Coronary artery (tissue), 2 donors: ENCODE results near the gene PSMB11.

Source experiments
- DNase-seq: peaks from one replicate; pipeline ENCODE4 v3.0.0-alpha.2; 2017; ENCODE audit warnings: low spot score
- H3K27ac ChIP-seq, 2 donors: fragments of 200-600 bp; sonication (generic); one replicate each; pipeline ENCODE4 v1.5.1; 2016 to 2019
- H3K4me3 ChIP-seq: fragments of 200-600 bp; sonication (generic); 2 replicates; pipeline ENCODE4 v1.5.1; 2016; ENCODE audit warnings: mild to moderate bottlenecking, moderate library complexity
- CTCF ChIP-seq: fragments of 200-600 bp; sonication (generic); IDR thresholded peaks from one replicate; pipeline ENCODE4 v1.5.1; 2019; ENCODE audit warnings: antibody characterized with exemption

The PSMB11 gene

GRCh38 chr14:23077962-23078361, 36.0 kb downstream of the PSMB11 start:
- Histone ChIP-seq H3K27ac (peak overlapping the region; percentile 2 to 75), H3K4me3 (no peak overlapping the region)
- no peak for DNase-seq
- TF ChIP-seq CTCF = no peak

DNA sequence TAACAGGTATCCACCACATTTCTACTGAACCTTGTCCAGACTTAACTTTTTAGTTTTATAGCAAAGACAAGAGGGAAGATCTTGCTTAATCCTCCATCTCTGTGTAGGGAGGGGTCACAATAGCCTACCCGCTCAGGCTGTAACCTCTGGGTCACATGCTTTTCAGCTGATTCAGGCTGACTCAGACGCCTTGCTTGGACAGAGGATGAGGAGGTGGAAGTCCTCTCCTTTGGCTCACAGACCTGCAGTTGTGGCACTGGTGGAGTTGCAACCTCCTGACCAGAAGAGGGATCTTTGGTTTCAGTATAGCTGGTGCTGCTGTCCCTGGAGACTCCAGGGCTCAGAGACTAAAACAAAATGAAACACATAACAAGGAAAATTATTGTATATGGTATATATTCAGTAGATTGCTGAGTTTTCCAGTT, 36.7 kb downstream of the PSMB11 start:
- DNase-seq = peak; percentile 84
- peak overlapping the region; percentile 2 to 75 for H3K27ac ChIP-seq
- no peak for TF ChIP-seq CTCF
- H3K4me3 ChIP-seq = no peak overlapping the region

- DNase-seq = no peak
- H3K27ac ChIP-seq = peak overlapping the region in 1 of 2 donors; percentile 75
- TF ChIP-seq CTCF = no peak
- H3K4me3 ChIP-seq = no peak overlapping the region
These were observed 37.7 kb downstream of the PSMB11 start for GRCh38 chr14:23079716-23080115.

- DNase-seq = no peak
- H3K27ac ChIP-seq = no peak overlapping the region
- TF ChIP-seq CTCF = no peak
- H3K4me3 ChIP-seq = no peak overlapping the region
These were observed 38.5 kb downstream of the PSMB11 start for GRCh38 chr14:23080474-23080873.

- TF ChIP-seq CTCF = no peak
- Histone ChIP-seq H3K27ac (no peak overlapping the region), H3K4me3 (no peak overlapping the region)
- DNase-seq = no peak
These were observed 43.4 kb downstream of the PSMB11 start for GRCh38 chr14:23085458-23085857.

- Histone ChIP-seq H3K4me3 (no peak overlapping the region), H3K27ac (no peak overlapping the region)
- DNase-seq = no peak
- no peak for TF ChIP-seq CTCF
These were observed 44.6 kb downstream of the PSMB11 start for GRCh38 chr14:23086565-23086964.

DNA sequence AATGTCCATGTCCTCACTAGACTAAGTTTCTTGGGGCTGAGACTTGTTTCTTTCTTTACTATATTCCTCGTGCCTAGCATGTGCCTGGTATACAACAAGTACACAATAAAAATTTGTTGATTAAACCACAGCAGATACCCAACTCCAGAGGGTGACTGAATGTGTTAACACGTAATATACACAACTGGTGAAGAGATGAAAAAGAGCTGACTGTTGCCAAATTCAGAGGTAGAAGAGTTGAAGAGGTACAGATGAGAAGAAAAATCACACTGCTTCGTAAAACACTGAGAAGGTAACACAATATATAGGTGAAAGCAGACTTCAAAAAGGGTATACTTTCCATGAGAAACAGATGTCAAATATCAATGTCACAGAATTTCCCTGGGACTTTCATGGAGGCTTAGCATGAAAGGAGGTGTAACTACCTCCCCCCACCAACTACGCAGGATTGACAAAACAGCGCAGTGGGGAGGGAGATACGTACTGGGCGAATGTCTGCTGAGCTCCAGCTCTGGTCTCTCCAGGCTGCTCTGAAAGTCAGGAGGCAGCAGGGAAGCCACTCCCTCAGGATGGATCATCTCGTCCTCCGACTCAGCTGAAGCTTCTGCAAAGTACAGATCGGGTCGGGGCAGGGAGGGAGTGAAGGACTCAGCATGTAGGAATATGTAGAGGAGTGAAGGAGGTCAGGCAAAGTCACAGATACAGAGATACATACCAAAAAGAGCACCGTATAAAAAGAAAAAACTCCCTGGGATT, 47.7 kb downstream of the PSMB11 start:
- no peak overlapping the region for H3K4me3 ChIP-seq
- no peak for DNase-seq
- H3K27ac ChIP-seq = no peak overlapping the region
- no peak for TF ChIP-seq CTCF
